ENCODE results near the gene PALLD. TPM values are rescaled to one million over a fixed set of nuclear protein-coding genes. Genes with fewer than 3 reads are reported as not detected.

The PALLD gene
- polyA plus RNA-seq, 3 donors, result 6.1 to 11.8 (median 9.9) TPM

DNA sequence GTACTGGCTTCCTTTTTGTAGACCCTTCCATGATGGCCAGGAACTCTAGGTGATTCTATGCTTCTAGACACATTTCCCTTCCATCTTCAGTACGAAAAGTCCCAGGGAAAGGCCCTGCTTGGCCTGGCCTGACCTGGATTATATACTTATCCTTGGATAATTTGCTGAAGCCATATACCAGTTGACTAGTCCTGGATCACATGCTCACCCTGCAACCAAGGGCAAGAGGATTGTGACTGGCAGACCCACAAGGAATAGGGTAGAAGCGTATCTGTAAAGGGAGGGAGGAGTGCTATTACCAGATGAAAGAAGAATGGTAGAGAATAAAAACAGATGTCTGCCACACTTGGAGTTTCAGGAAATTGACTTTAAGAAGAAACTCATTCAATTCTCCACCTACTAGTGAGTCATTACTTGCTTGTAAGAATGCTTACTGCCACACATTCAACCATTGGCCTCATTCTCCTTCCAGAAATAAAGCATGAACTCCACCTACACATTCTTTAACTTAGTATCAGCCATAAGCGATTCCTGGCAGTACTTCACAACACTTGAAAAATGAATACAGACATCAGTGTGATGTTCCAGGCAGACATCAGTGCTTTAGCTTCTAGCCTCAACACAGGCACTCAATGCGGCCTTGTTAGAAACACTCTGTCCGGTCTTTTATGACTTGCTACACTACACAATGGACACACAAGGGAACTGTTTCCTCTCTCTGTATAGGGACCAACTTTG, 371.4 kb downstream of the PALLD start:
- H3K4me1 Mint-ChIP-seq, result peaks cover 1% of the 10 kb centered on the region
- 100% methylated on average over 1 of the region's 5 CpGs for WGBS (ENCODE audit: insufficient coverage)
- peaks cover 0 to 6% (median 4%) of the 10 kb centered on the region in 3 donors for H3K27me3 Mint-ChIP-seq (ENCODE audit: low read depth in 3 of 3)
- H3K4me3 ChIP-seq (replicated peaks in 1 of 3; ENCODE audit: low read depth in 2 of 3, low read length in 3 of 3), result no peak overlapping the region
- no peak overlapping the region for H3K27ac Mint-ChIP-seq
- H3K9ac ChIP-seq (ENCODE audit: insufficient read depth, low read length, poor library complexity, severe bottlenecking), result no peak overlapping the region
- H3K9me3 ChIP-seq (replicated peaks in 1 of 2; ENCODE audit: control insufficient read depth in 1 of 2, insufficient read depth in 1 of 2, low read length in 2 of 2), result no peaks in the 10 kb centered on the region
- H3K79me2 ChIP-seq (ENCODE audit: insufficient read depth, low read length), result no peaks in the 10 kb centered on the region
- no peak overlapping the region for H3K27ac ChIP-seq (ENCODE audit: low read depth in 1 of 2, low read length in 2 of 2)
- no peaks in the 10 kb centered on the region for H3K36me3 Mint-ChIP-seq
- H2AFZ ChIP-seq (ENCODE audit: insufficient read depth, low read depth, low read length, poor library complexity, severe bottlenecking), result no peak overlapping the region
- no peak overlapping the region for H3K4me2 ChIP-seq (replicated peaks; ENCODE audit: extremely low read depth, low read length, poor library complexity, severe bottlenecking)
- intact Hi-C loops (cut with micrococcal nuclease), result no loop called here
- peaks cover 2 to 3% of the 10 kb centered on the region in 2 donors for H3K27me3 ChIP-seq (ENCODE audit: control insufficient read depth in 2 of 2, insufficient read depth in 2 of 2, low read length in 2 of 2)
- H3K9me3 Mint-ChIP-seq, result no peaks in the 10 kb centered on the region
- H3K4me3 Mint-ChIP-seq, result no peak overlapping the region
- no peaks in the 10 kb centered on the region for H3K4me1 ChIP-seq (ENCODE audit: control insufficient read depth in 1 of 2, insufficient read depth in 2 of 2, low read length in 2 of 2)
- no peaks in the 10 kb centered on the region for H3K36me3 ChIP-seq (replicated peaks in 1 of 2; ENCODE audit: control insufficient read depth in 1 of 2, insufficient read depth in 2 of 2, low read length in 2 of 2)
- no peak for TF ChIP-seq CTCF (IDR thresholded peaks at IDR 0.05)
- no peak for DNase-seq
- H4K20me1 ChIP-seq (ENCODE audit: insufficient read depth, low read length), result no peaks in the 10 kb centered on the region

DNA sequence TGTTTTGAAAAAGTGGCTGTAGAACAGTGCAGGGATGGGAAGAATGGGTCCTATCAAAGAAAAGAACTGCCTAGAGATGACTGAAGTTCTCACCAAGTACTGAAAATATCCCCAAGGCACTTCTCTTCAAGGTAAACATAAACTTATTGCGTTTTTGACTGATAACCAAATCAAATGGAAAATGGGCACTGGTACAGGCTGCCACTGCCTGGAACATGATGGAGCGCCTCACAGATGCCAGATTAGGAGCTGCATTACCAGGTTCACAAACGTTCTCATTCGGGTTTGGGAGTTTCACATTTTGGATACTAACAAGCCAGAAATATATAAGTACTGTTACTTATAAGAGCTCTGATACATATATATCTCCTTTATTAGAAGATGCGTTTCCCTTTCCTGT, 371.9 kb downstream of the PALLD start:
- Mint-ChIP-seq H3K4me3 (no peak overlapping the region), H3K4me1 (no peaks in the 10 kb centered on the region), H3K36me3 (no peaks in the 10 kb centered on the region), H3K9me3 (no peaks in the 10 kb centered on the region), H3K27me3 (ENCODE audit: low read depth in 3 of 3) (peaks cover 0 to 8% (median 5%) of the 10 kb centered on the region in 3 donors), H3K27ac (no peak overlapping the region)
- H3K4me2 ChIP-seq (replicated peaks; ENCODE audit: extremely low read depth, low read length, poor library complexity, severe bottlenecking), result no peak overlapping the region
- H3K4me3 ChIP-seq (replicated peaks in 1 of 3; ENCODE audit: low read depth in 2 of 3, low read length in 3 of 3), result no peak overlapping the region
- H2AFZ ChIP-seq (ENCODE audit: insufficient read depth, low read depth, low read length, poor library complexity, severe bottlenecking), result no peak overlapping the region
- peaks cover 2 to 3% of the 10 kb centered on the region in 2 donors for H3K27me3 ChIP-seq (ENCODE audit: control insufficient read depth in 2 of 2, insufficient read depth in 2 of 2, low read length in 2 of 2)
- no peaks in the 10 kb centered on the region for H3K9me3 ChIP-seq (replicated peaks in 1 of 2; ENCODE audit: control insufficient read depth in 1 of 2, insufficient read depth in 1 of 2, low read length in 2 of 2)
- intact Hi-C loops (cut with micrococcal nuclease), result no loop called here
- H4K20me1 ChIP-seq (ENCODE audit: insufficient read depth, low read length), result no peaks in the 10 kb centered on the region
- no peaks in the 10 kb centered on the region for H3K36me3 ChIP-seq (replicated peaks in 1 of 2; ENCODE audit: control insufficient read depth in 1 of 2, insufficient read depth in 2 of 2, low read length in 2 of 2)
- no peak for DNase-seq
- no peak overlapping the region for H3K9ac ChIP-seq (ENCODE audit: insufficient read depth, low read length, poor library complexity, severe bottlenecking)
- no peak overlapping the region for H3K27ac ChIP-seq (ENCODE audit: low read depth in 1 of 2, low read length in 2 of 2)
- no peaks in the 10 kb centered on the region for H3K79me2 ChIP-seq (ENCODE audit: insufficient read depth, low read length)
- 100% methylated on average over 1 of the region's 5 CpGs for WGBS (ENCODE audit: insufficient coverage)
- no peak for TF ChIP-seq CTCF (IDR thresholded peaks at IDR 0.05)
- H3K4me1 ChIP-seq (ENCODE audit: control insufficient read depth in 1 of 2, insufficient read depth in 2 of 2, low read length in 2 of 2), result no peaks in the 10 kb centered on the region

Measured in CD14-positive monocyte (primary cell).